CD8-positive, alpha-beta memory T cell (primary cell): Measurements from ENCODE around the gene GPRC5B. TPM values are rescaled to one million over a fixed set of nuclear protein-coding genes. Genes with fewer than 3 reads are reported as not detected.

Source experiments
- CTCF ChIA-PET: fragments of 350-600 bp; sonication (Branson Sonifier 250); formaldehyde crosslinking; loops from one replicate; lab custom pipeline; 2021; ENCODE audit warnings: antibody characterized with exemption; lab: Charles Lee
- POLR2A ChIA-PET: fragments of 350-600 bp; sonication (Branson Sonifier 250); formaldehyde crosslinking; loops from one replicate; lab custom pipeline; 2021; ENCODE audit warnings: antibody characterized with exemption; lab: Charles Lee
- DNase-seq, 5 donors: peaks; one replicate each; pipeline versions ENCODE4 v3.0.0 to v3.0.0-alpha.2; 2020 to 2022; ENCODE audit warnings: mixed read lengths in 1 of 5
- H3K27ac ChIP-seq: one replicate; pipeline ENCODE4 v1.7.0; 2013; ENCODE audit warnings: low read depth, mild to moderate bottlenecking, low read length, moderate library complexity
- H3K27me3 ChIP-seq: 2 replicates; pipeline ENCODE4 v1.7.0; 2013; ENCODE audit warnings: low read length, mild to moderate bottlenecking; ENCODE audit not compliant: insufficient read depth, poor library complexity, severe bottlenecking
- H3K36me3 ChIP-seq: 2 replicates; pipeline ENCODE4 v1.7.0; 2013; ENCODE audit warnings: mild to moderate bottlenecking, low read length, moderate library complexity; ENCODE audit not compliant: insufficient read depth
- H3K4me1 ChIP-seq: 2 replicates; pipeline ENCODE4 v1.7.0; 2013; ENCODE audit warnings: mild to moderate bottlenecking, low read length, moderate library complexity; ENCODE audit not compliant: insufficient read depth
- H3K4me3 ChIP-seq: 2 replicates; pipeline ENCODE4 v1.7.0; 2013; ENCODE audit warnings: mild to moderate bottlenecking, low read length
- H3K9me3 ChIP-seq: 2 replicates; pipeline ENCODE4 v1.7.0; 2013; ENCODE audit warnings: mild to moderate bottlenecking, low read length
- H3K27ac Mint-ChIP-seq, 8 donors: one replicate each; pipeline ENCODE4 v1.8.0; 2020 to 2021; ENCODE audit warnings: mixed read lengths in 8 of 8, mild to moderate bottlenecking in 6 of 8, inconsistent platforms in 3 of 8, moderate library complexity in 3 of 8
- H3K27me3 Mint-ChIP-seq, 2 donors: one replicate each; pipeline ENCODE4 v1.8.0; 2020 to 2021; ENCODE audit warnings: mixed read lengths in 2 of 2, mild to moderate bottlenecking in 1 of 2, moderate library complexity in 1 of 2
- H3K36me3 Mint-ChIP-seq, 3 donors: one replicate each; pipeline ENCODE4 v1.8.0; 2020 to 2021; ENCODE audit warnings: mixed read lengths in 3 of 3, inconsistent platforms in 1 of 3, mild to moderate bottlenecking in 1 of 3
- H3K4me1 Mint-ChIP-seq, 3 donors: one replicate each; pipeline ENCODE4 v1.8.0; 2020 to 2021; ENCODE audit warnings: mixed read lengths in 3 of 3, inconsistent platforms in 1 of 3, mild to moderate bottlenecking in 1 of 3
- H3K4me3 Mint-ChIP-seq, 7 donors: one replicate each; pipeline ENCODE4 v1.8.0; 2020 to 2021; ENCODE audit warnings: mixed read lengths in 7 of 7, mild to moderate bottlenecking in 6 of 7, moderate library complexity in 4 of 7, inconsistent platforms in 2 of 7
- H3K9me3 Mint-ChIP-seq, 5 donors: one replicate each; pipeline ENCODE4 v1.8.0; 2020 to 2022; ENCODE audit warnings: mixed read lengths in 5 of 5, mild to moderate bottlenecking in 3 of 5, moderate library complexity in 2 of 5, inconsistent platforms in 1 of 5
- polyA plus RNA-seq: library from polyadenylated mRNA; unstranded; fragments of 300-500 nt; fragmentation: Illumina TruSeq; gene quantifications from one replicate; pipeline ENCODE4 v1.2.3, GENCODE V29; 2021
- total RNA-seq, 2 experiments: library from RNA; stranded (reverse); gene quantifications; one replicate each; pipeline ENCODE4 v1.2.3, GENCODE V29; 2021

Gene GPRC5B
- total and polyA plus RNA-seq, 3 experiments from 2014 or later: 0.11 to 0.29 TPM; not detected in 1

GRCh38 chr16:19824216-19824615 is 60.4 kb downstream of the GPRC5B start:
- Mint-ChIP-seq H3K27ac (no peak overlapping the region), H3K4me1 (no peaks in the 10 kb centered on the region), H3K27me3 (peaks cover 0 to 1% of the 10 kb centered on the region in 2 donors), H3K9me3 (no peaks in the 10 kb centered on the region), H3K4me3 (no peak overlapping the region), H3K36me3 (no peaks in the 10 kb centered on the region)
- ChIA-PET POLR2A (no interaction called here), CTCF (no interaction called here)
- H3K4me1 ChIP-seq: no peaks in the 10 kb centered on the region
- H3K4me3 ChIP-seq: no peak overlapping the region
- no peak overlapping the region for H3K27ac ChIP-seq
- H3K27me3 ChIP-seq: no peaks in the 10 kb centered on the region
- DNase-seq: no peak
- no peaks in the 10 kb centered on the region for H3K9me3 ChIP-seq
- H3K36me3 ChIP-seq: no peaks in the 10 kb centered on the region

GRCh38 chr16:19823322-19823721 is 61.3 kb downstream of the GPRC5B start:
- CTCF ChIA-PET: no interaction called here
- H3K27ac ChIP-seq: no peak overlapping the region
- Mint-ChIP-seq H3K36me3 (no peaks in the 10 kb centered on the region), H3K4me3 (no peak overlapping the region), H3K27ac (no peak overlapping the region), H3K27me3 (peaks cover 0 to 1% of the 10 kb centered on the region in 2 donors), H3K4me1 (no peaks in the 10 kb centered on the region), H3K9me3 (no peaks in the 10 kb centered on the region)
- no peaks in the 10 kb centered on the region for H3K9me3 ChIP-seq
- no peaks in the 10 kb centered on the region for H3K36me3 ChIP-seq
- POLR2A ChIA-PET: no interaction called here
- H3K27me3 ChIP-seq: no peaks in the 10 kb centered on the region
- DNase-seq: no peak
- no peak overlapping the region for H3K4me3 ChIP-seq
- H3K4me1 ChIP-seq: no peaks in the 10 kb centered on the region

GRCh38 chr16:19822533-19822932 is 62.1 kb downstream of the GPRC5B start:
- no peaks in the 10 kb centered on the region for H3K27me3 ChIP-seq
- ChIA-PET CTCF (no interaction called here), POLR2A (no interaction called here)
- no peak overlapping the region for H3K27ac Mint-ChIP-seq
- no peak overlapping the region for H3K4me3 ChIP-seq
- no peak for DNase-seq
- H3K27me3 Mint-ChIP-seq: peaks cover 0 to 1% of the 10 kb centered on the region in 2 donors
- no peaks in the 10 kb centered on the region for H3K4me1 ChIP-seq
- H3K4me1 Mint-ChIP-seq: no peaks in the 10 kb centered on the region
- no peak overlapping the region for H3K27ac ChIP-seq
- H3K9me3 Mint-ChIP-seq: no peaks in the 10 kb centered on the region
- no peaks in the 10 kb centered on the region for H3K9me3 ChIP-seq
- no peaks in the 10 kb centered on the region for H3K36me3 ChIP-seq
- H3K4me3 Mint-ChIP-seq: no peak overlapping the region
- no peaks in the 10 kb centered on the region for H3K36me3 Mint-ChIP-seq

- POLR2A ChIA-PET: no interaction called here
- Histone ChIP-seq H3K36me3 (no peaks in the 10 kb centered on the region), H3K4me3 (no peak overlapping the region), H3K9me3 (peaks cover 5% of the 10 kb centered on the region), H3K4me1 (no peaks in the 10 kb centered on the region), H3K27ac (no peak overlapping the region), H3K27me3 (no peaks in the 10 kb centered on the region)
- H3K27me3 Mint-ChIP-seq: peaks cover 0 to 5% of the 10 kb centered on the region in 2 donors
- H3K9me3 Mint-ChIP-seq: peaks cover 0 to 6% (median 4%) of the 10 kb centered on the region in 5 donors
- CTCF ChIA-PET: no interaction called here
- H3K36me3 Mint-ChIP-seq: no peaks in the 10 kb centered on the region
- H3K4me3 Mint-ChIP-seq: no peak overlapping the region
- DNase-seq: no peak
- H3K4me1 Mint-ChIP-seq: no peaks in the 10 kb centered on the region
- no peak overlapping the region for H3K27ac Mint-ChIP-seq
These were observed 66.8 kb downstream of the GPRC5B start for GRCh38 chr16:19817875-19818274.

- Histone ChIP-seq H3K4me1 (no peaks in the 10 kb centered on the region), H3K27me3 (no peaks in the 10 kb centered on the region), H3K27ac (no peak overlapping the region), H3K36me3 (no peaks in the 10 kb centered on the region), H3K9me3 (peaks cover 7% of the 10 kb centered on the region), H3K4me3 (no peak overlapping the region)
- DNase-seq: no peak
- Mint-ChIP-seq H3K9me3 (peaks cover 3 to 7% (median 6%) of the 10 kb centered on the region in 5 donors), H3K27ac (no peak overlapping the region), H3K4me1 (no peaks in the 10 kb centered on the region), H3K36me3 (no peaks in the 10 kb centered on the region), H3K27me3 (peaks cover 0 to 5% of the 10 kb centered on the region in 2 donors), H3K4me3 (no peak overlapping the region)
- CTCF ChIA-PET: no interaction called here
- POLR2A ChIA-PET: interaction anchor here (0.6 kb wide), 1 partner anchor 87 kb away, joined by 4 read pairs; no protein-coding TSS in a partner anchor
These were observed 67.5 kb downstream of the GPRC5B start for GRCh38 chr16:19817122-19817521.

- Histone ChIP-seq H3K36me3 (no peaks in the 10 kb centered on the region), H3K4me1 (no peaks in the 10 kb centered on the region), H3K9me3 (peaks cover 7% of the 10 kb centered on the region), H3K4me3 (no peak overlapping the region), H3K27ac (no peak overlapping the region), H3K27me3 (no peaks in the 10 kb centered on the region)
- CTCF ChIA-PET: no interaction called here
- Mint-ChIP-seq H3K36me3 (no peaks in the 10 kb centered on the region), H3K9me3 (peaks cover 3 to 7% (median 6%) of the 10 kb centered on the region in 5 donors), H3K27ac (no peak overlapping the region), H3K4me1 (no peaks in the 10 kb centered on the region), H3K27me3 (peaks cover 3 to 5% of the 10 kb centered on the region in 2 donors), H3K4me3 (no peak overlapping the region)
- POLR2A ChIA-PET: no interaction called here
- no peak for DNase-seq
These were observed 69.2 kb downstream of the GPRC5B start for GRCh38 chr16:19815418-19815817.

- Mint-ChIP-seq H3K36me3 (no peaks in the 10 kb centered on the region), H3K4me1 (no peaks in the 10 kb centered on the region)
These were observed 71.7 kb downstream of the GPRC5B start for GRCh38 chr16:19812986-19813385.

GRCh38 chr16:19810817-19811731 is 73.6 kb downstream of the GPRC5B start:
- H3K4me1 Mint-ChIP-seq: no peaks in the 10 kb centered on the region
- H3K27ac ChIP-seq: no peak overlapping the region
- POLR2A ChIA-PET: no interaction called here

More at GRCh38 chr16:19812986-19813385, 71.7 kb downstream of the GPRC5B start:
- Mint-ChIP-seq H3K27me3 (peaks cover 3 to 5% of the 10 kb centered on the region in 2 donors), H3K4me3 (no peak overlapping the region), H3K27ac (no peak overlapping the region), H3K9me3 (peaks cover 3 to 7% (median 6%) of the 10 kb centered on the region in 5 donors)
- DNase-seq: no peak
- Histone ChIP-seq H3K9me3 (peaks cover 7% of the 10 kb centered on the region), H3K27me3 (no peaks in the 10 kb centered on the region), H3K4me3 (no peak overlapping the region), H3K4me1 (no peaks in the 10 kb centered on the region), H3K27ac (no peak overlapping the region), H3K36me3 (no peaks in the 10 kb centered on the region)
- ChIA-PET POLR2A (no interaction called here), CTCF (no interaction called here)

More at GRCh38 chr16:19810817-19811731, 73.6 kb downstream of the GPRC5B start:
- Histone ChIP-seq H3K4me3 (no peak overlapping the region), H3K27me3 (no peaks in the 10 kb centered on the region), H3K4me1 (no peaks in the 10 kb centered on the region), H3K36me3 (no peaks in the 10 kb centered on the region), H3K9me3 (peaks cover 7% of the 10 kb centered on the region)
- H3K27ac Mint-ChIP-seq: no peak overlapping the region
- H3K27me3 Mint-ChIP-seq: peaks cover 3 to 5% of the 10 kb centered on the region in 2 donors
- DNase-seq: no peak
- H3K9me3 Mint-ChIP-seq: peaks cover 3 to 8% (median 7%) of the 10 kb centered on the region in 5 donors
- no peaks in the 10 kb centered on the region for H3K36me3 Mint-ChIP-seq
- CTCF ChIA-PET: no interaction called here
- H3K4me3 Mint-ChIP-seq: no peak overlapping the region
